T-helper 9 cell (primary cell): ENCODE measurements around the gene SLU7.
A peak's percentile ranks its signal among the peaks of the same experiment; 100 is the strongest.
"Not testable (repeated sequence)": the region's sequence is repeated elsewhere in the genome, so short reads cannot be mapped to it uniquely, and the experiment has no call there.

Experiments
- DNase-seq: peaks from one replicate; pipeline ENCODE4 v3.0.0-alpha.2; 2020

SLU7 gene

DNA sequence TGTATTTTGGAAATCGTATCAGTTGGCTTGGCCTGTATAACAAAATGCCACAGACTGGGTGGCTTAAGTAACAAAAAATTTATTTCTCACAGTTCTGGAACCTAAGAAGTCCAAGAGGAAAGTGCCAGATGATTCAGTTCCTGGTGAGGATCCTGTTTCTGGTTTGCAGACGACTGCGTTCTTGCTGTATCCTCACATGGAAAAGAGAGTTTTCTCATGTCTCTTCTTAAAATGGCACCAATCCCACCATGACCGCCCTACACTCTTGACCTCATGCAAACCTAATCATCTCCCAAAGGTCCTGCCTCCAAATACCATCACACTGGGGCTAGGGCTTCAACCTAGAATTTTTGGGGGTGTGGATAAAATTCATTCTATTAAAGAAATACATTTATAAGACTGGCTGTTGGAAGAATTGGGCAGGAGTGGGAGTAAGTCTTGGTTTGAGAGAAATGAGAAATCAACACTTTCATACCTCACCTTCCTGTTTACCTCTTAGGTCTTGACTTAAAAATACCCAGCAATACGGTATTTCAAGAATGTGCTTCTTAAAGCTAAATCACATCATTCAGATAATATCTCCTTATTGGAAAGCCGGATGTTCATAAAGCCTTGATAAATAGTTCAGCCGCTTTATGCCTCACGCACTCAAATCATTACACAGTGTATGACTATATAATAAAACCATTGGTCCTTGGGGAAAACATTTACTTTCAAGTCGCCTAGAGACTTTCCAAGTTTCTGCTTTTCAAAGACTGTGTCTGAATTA is 31.5 kb upstream of the SLU7 start:
- no peak for DNase-seq

DNA sequence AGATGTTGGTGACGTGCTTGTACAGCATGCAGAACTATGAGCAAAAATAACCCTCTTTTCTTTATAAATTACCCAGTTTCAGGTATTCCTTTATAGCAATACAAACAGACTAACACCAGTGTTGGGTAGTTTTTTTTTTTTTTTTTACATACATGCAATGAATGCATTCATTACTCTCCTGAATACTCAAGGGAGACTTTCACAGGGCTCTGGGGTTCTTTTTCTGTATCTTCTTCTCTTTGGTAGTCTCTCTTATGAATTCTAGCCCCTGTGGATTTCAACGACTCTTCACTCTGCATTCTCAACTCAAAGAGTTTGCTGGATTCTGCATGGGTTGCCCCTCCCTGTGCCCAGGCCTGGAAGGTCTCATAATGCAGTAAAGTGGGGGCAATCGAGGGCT is 30.6 kb upstream of the SLU7 start:
- DNase-seq: no peak

GRCh38 chr5:160448886-160449285 is 30.0 kb upstream of the SLU7 start:
- DNase-seq: no peak

- no peak for DNase-seq
Measured at GRCh38 chr5:160445751-160446150, 26.9 kb upstream of the SLU7 start.

GRCh38 chr5:160445132-160445531 is 26.3 kb upstream of the SLU7 start:
- DNase-seq: no peak

- no peak for DNase-seq
Measured at GRCh38 chr5:160444407-160444806, 25.5 kb upstream of the SLU7 start.

- no peak for DNase-seq
Measured at GRCh38 chr5:160442824-160443431, 24.0 kb upstream of the SLU7 start.

DNA sequence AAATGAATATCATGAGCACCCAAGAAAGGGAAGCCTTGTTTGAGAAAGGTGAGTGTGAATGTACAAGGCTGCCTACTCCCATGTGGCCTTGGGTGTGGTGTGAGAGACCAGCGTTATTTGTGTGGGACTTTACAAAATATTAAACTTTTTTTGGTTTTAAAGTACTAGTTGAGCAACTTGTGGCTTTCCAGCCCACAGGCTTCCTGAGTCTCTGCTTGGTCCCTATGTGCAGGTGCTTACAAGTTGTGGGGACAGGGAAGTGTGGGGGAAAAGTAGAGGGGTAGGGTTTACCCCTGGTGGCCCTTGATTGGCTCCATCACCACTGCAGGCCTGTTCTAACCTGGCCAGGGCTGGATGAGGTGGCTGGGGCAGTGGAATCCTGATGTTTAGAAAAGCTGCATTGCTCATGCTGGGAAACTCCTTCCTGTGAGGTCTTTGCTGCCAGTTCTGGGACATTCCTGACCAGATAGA is 22.5 kb upstream of the SLU7 start:
- no peak for DNase-seq

- DNase-seq: peak; percentile 89
Measured at GRCh38 chr5:160439205-160439600, 20.3 kb upstream of the SLU7 start.

DNA sequence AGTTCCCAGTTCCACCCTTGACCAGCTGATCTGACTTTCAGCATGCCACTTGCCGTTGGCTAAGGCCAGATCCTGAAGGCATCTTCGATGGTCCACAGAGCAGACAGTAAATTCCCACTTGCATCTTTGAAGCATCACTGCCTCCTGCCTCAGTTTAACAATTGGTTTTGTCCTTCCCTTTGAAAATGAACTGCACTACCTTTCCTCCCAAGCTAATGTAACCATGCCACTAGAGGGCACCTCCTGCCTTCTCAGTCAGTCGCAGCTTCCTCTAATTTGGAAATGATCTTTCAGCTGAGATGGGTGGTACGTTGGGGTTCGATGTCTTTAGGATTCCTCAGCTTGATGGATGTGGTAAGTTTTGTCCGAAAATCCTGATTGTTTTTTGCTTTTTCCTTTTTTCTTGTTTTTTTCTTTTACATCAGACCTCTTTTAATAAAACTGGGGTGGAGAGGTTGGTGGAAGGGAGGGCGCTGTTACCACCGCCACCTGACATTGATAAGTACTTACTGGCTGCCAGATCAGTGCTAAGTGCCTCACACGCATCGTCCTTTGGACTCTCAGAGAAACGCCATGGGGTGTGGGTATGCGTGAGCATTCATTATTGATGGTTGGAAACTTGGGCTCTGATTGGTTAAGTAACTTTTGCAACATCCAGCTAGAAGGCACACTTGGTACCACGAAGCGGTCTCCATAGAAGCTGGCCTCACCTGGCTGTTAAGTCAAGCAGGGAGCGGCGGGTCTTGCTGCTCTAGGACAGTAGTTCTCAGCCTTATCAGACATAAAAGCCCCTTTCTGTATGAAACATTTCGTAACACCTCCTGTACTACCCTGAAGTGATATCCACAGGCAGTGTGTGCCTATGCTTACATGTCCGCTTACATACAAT is 19.7 kb upstream of the SLU7 start:
- peak; percentile 34 for DNase-seq

- no peak for DNase-seq
Measured at GRCh38 chr5:160437271-160437670, 18.4 kb upstream of the SLU7 start.

GRCh38 chr5:160436661-160437060 is 17.8 kb upstream of the SLU7 start:
- DNase-seq: not testable (repeated sequence)

DNA sequence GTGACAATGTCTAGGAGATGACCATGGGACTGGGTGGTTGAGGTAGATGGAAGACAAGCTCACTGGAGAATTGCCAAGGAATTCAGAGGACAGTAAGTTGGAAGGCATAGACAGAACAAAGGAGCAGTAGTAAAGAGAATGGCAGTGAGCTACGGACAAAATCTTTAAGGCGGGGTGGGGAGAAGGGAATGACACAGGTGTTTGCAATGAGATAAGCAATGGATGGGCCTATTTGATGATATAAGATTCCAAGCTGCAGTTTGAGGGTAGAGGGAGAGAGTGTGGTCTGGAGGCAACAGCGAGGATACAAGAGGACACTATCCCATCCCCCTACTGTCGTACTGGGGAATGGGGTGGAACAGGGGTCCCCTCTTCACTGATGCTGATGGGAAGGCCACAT is 17.1 kb upstream of the SLU7 start:
- DNase-seq: no peak

DNA sequence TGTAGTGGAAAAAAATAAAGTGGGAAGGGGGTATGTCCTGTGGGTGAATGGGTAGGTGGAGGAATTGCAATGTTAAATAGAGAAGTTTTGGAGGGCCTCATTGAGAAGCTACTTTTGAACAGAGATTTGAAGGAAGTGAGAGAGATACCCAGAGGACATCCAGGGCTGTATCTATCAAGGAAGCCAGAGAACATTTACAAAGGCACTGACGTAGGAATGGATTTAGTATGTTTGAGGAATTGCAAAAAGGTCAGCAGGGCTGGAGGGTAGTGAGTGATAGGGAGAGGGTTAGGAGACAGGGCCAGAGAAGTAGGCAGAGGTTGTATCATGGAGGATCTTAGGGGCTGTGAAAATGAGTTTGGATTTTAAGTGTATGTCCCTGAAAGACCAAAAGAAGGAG is 16.7 kb upstream of the SLU7 start:
- no peak for DNase-seq

DNA sequence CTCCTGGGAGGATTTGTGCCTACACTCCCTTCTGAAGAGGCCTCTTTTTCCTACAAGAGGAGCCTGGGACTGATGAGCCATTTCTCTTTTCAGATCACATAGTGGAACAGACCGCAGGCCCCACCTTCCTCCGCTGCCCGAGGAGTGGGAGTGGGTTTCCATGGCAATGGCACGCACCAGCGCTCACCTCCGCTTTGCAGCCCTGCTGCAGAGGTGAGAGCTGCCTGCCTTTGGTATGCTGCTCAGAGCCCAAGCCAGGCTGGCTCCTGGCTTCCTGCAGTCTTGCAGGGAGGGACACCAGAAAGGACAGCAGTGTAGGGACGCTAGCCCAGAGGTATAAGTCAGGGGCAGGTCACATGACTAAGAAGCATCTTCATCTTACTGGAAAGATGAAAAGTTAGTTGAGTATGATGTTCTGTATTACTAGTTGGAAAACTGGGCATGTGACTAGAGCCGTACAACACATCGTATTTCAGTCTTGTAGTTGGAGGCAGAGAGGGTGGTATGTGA is 15.2 kb upstream of the SLU7 start:
- no peak for DNase-seq

GRCh38 chr5:160432787-160433186 is 13.9 kb upstream of the SLU7 start:
- DNase-seq: no peak

- no peak for DNase-seq
Measured at GRCh38 chr5:160432196-160432595, 13.3 kb upstream of the SLU7 start.

- no peak for DNase-seq
Measured at GRCh38 chr5:160427607-160428006, 8.7 kb upstream of the SLU7 start.

GRCh38 chr5:160423099-160423498 is 4.2 kb upstream of the SLU7 start:
- no peak for DNase-seq

DNA sequence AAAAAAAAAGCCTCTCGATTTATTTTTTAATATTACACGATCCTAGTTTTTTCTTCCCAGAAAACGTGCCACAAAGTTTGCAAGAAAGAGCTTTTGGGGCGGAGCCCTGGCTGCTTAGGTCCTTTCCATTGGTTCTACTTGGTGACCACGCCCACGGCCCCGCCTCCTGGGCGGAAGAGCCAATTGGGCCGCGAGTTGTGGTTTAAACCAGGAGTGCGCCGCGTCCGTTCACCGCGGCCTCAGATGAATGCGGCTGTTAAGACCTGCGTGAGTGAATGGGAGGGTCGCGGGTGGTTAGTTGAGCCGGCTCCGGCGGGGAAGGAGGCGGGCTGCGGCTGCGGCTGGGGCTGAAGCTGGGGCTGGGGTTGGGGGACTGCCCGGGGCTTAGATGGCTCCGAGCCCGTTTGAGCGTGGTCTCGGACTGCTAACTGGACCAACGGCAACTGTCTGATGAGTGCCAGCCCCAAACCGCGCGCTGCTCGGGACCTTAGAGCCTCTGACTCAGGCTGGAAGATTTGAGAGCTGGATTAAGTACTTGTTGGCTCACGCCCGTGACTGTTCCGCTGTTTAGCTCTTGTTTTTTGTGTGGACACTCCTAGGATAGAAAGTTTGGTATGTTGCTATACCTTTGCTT is 2.9 kb upstream of the SLU7 start, which contains the start of gene PTTG1:
Gene PTTG1, plus strand, starts transcription at position 231 of the 634 bp plus-strand sequence. CDS start 458 bp downstream, outside the sequence.
- peak; percentile 86 for DNase-seq

DNA sequence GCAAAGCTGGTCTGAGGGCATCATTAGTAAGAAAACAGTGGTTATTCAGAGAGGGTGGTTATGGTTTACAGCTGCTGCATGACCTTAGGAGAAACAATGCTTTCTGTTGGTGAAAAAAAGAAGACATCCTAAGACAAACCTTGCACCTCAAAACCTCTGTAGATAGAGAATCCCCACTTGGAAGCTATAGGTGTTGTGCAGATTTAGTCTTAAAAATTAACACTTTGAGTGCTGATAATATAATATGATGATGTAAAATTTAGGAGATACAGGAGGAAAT is 1.4 kb upstream of the SLU7 start:
- no peak for DNase-seq

DNA sequence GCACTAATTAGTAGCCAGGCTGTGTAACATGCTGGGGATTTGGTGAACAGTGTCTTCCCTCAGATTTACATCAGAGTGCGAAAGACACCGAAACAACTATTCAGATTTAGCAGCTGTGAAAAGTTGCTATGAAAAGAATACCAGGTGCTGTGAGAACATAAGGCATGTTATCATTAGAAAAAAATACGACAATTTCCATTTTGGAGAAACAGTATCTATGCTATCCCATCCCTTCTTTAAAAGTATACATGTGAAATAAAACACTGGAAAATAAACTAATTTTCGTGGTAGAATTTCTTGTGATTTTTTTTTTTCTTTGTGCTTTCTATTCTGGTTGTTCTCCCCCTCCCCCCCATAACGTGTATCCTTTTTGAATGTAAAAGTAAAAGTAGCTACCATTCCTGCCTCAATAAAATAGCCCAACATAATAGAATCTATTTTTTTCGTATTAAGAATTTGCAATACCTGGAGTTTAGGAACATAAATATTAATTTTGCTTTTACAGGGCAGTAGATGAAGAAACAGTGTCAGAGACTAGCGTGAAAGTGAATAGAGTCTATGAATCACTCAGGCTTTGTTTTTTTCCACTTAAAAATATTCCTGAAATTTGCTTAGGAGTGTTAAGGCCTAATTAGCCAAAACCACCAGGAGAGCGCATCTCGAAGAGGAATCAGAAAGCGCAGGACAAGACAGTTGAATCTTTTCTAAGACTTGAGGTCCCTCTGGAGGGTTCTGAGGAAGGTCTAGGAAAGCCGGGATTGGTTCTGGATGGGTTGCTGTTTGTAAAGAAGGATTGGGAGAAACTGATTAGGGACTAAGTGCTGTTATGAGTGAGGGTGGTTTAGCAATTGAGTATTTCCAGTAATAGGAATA is 813 bp upstream of the SLU7 start:
- DNase-seq: no peak
